Hepatocyte (in vitro differentiated cells): ENCODE measurements around the gene SOX18. TPM values are rescaled to one million over a fixed set of nuclear protein-coding genes. Genes with fewer than 3 reads are reported as not detected.

ENCODE experiments used
- DNase-seq: peaks from one replicate; pipeline ENCODE4 v3.0.0-alpha.2; 2016; ENCODE audit warnings: low spot score
- H2AFZ ChIP-seq: fragments of 200-600 bp; sonication (generic); 2 replicates; pipeline ENCODE4 v1.6.0; 2016; ENCODE audit warnings: antibody characterized with exemption, mild to moderate bottlenecking
- H3K27ac ChIP-seq: fragments of 200-600 bp; sonication (generic); 2 replicates; pipeline ENCODE4 v1.5.1; 2016; ENCODE audit warnings: mild to moderate bottlenecking
- H3K27me3 ChIP-seq: fragments of 200-600 bp; sonication (generic); 2 replicates; pipeline ENCODE4 v1.6.1; 2016
- H3K36me3 ChIP-seq: fragments of 200-600 bp; sonication (generic); replicated peaks from 2 replicates; pipeline ENCODE4 v1.5.1; 2016; ENCODE audit warnings: low read depth; ENCODE audit not compliant: insufficient read depth
- H3K4me1 ChIP-seq: fragments of 200-600 bp; sonication (generic); 2 replicates; pipeline ENCODE4 v1.5.1; 2016; ENCODE audit warnings: mild to moderate bottlenecking, moderate library complexity; ENCODE audit not compliant: insufficient read depth
- H3K4me2 ChIP-seq: fragments of 200-600 bp; sonication (generic); 2 replicates; pipeline ENCODE4 v1.6.0; 2016
- H3K4me3 ChIP-seq: fragments of 200-600 bp; sonication (generic); 2 replicates; pipeline ENCODE4 v1.5.1; 2016; ENCODE audit warnings: mild to moderate bottlenecking
- H3K79me2 ChIP-seq: fragments of 200-600 bp; sonication (generic); 2 replicates; pipeline ENCODE4 v1.6.0; 2017; ENCODE audit warnings: mild to moderate bottlenecking
- H3K9me2 ChIP-seq: fragments of 200-600 bp; sonication (generic); replicated peaks from 2 replicates; pipeline ENCODE4 v1.6.0; 2017; ENCODE audit warnings: mild to moderate bottlenecking; ENCODE audit not compliant: insufficient read depth
- H3K9me3 ChIP-seq: fragments of 200-600 bp; sonication (generic); 2 replicates; pipeline ENCODE4 v1.5.1; 2016; ENCODE audit warnings: low read depth, mild to moderate bottlenecking
- H4K20me1 ChIP-seq: fragments of 200-600 bp; sonication (generic); 2 replicates; pipeline ENCODE4 v1.6.0; 2016; ENCODE audit warnings: mild to moderate bottlenecking; ENCODE audit not compliant: insufficient read depth, poor library complexity, severe bottlenecking
- EZH2 ChIP-seq: fragments of 200-600 bp; sonication (generic); IDR thresholded peaks from 2 replicates; pipeline ENCODE4 v1.6.1; 2016; ENCODE audit warnings: antibody characterized with exemption, mild to moderate bottlenecking, borderline replicate concordance
- EZH2phosphoT487 ChIP-seq: fragments of 200-600 bp; sonication (generic); IDR thresholded peaks from one replicate; pipeline ENCODE4 v1.6.1; 2018; ENCODE audit warnings: antibody characterized with exemption, mild to moderate bottlenecking, low read depth, moderate library complexity; ENCODE audit not compliant: unreplicated experiment, severe bottlenecking
- WGBS: methylation state at CpG from one replicate; pipeline ENCODE4 v1.1.6; 2016; ENCODE audit warnings: low lambda C conversion rate; ENCODE audit errors: missing lambda C conversion rate; 5-methylcytosine and 5-hydroxymethylcytosine counted together
- polyA plus RNA-seq: library from polyadenylated mRNA; unstranded; fragments of >200 nt; fragmentation: Nextera tagmentation; extraction: Ambion mirVana; gene quantifications from 2 replicates; pipeline ENCODE4 v1.2.1, GENCODE V29; 2016
- total RNA-seq: library from RNA; depleted of rRNA; stranded (reverse); fragments of >200 nt; gene quantifications from 2 replicates; pipeline ENCODE4 v1.2.3, GENCODE V29; 2014
- TF ChIP-seq, protein P1 (sequence below): fragments of 200-600 bp; sonication (generic); IDR thresholded peaks from 2 replicates; pipeline ENCODE4 v1.5.1; 2016; ENCODE audit warnings: antibody characterized with exemption, mild to moderate bottlenecking; ENCODE audit not compliant: poor library complexity

SOX18 gene
- total and polyA plus RNA-seq, 2 experiments from 2014 or later, result 2.0 TPM; not detected in 1

DNA sequence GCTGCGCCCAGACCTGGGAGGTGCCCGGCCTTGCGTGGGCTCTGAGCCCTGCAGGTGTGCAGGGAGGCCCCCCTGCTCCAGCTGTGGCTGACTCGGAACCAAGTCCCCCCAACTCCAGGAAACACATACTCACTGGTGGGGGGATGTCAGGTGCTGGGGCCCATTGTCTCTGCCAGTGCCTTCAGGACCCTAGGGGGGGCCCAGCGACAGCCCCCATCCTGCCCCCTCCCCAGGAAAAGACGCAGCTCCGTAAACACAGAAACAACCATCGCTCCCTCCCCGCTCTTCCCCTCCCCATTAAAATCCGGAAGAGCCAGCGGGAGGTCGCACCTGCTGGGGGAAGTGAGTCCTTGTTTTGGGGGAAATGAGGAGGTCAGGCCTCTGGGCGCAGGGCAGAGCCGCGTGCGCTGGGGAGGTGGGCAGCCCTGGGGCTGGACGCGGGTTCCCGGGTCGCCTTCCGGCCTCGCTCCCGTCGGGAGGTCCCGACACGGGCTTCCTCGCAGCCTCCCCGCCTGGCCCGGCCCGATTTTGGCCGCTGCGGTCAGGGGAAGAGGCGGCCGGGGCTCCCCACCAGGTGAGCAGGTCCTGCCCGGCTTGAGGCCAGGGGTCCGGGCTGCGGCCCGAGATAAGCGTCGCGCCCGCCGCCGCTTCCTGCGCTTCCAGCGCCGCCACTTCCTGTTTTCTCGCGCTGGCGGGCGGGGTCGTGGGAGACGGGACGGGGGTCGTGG, 7.2 kb downstream of the SOX18 start:
- no peaks in the 10 kb centered on the region for H3K79me2 ChIP-seq
- DNase-seq, result no peak
- no peaks in the 10 kb centered on the region for H3K9me3 ChIP-seq
- peak overlapping the region; percentile 89 for H2AFZ ChIP-seq
- WGBS, result 13% methylated on average over 26 of the region's 55 CpGs
- no peaks in the 10 kb centered on the region for H3K36me3 ChIP-seq
- H4K20me1 ChIP-seq, result no peaks in the 10 kb centered on the region
- H3K4me2 ChIP-seq, result peak overlapping the region; percentile 96
- no peaks in the 10 kb centered on the region for H3K9me2 ChIP-seq
- no peak overlapping the region for H3K27ac ChIP-seq
- peaks cover 31% of the 10 kb centered on the region for H3K4me1 ChIP-seq
- peaks cover 53% of the 10 kb centered on the region for H3K27me3 ChIP-seq
- peak overlapping the region; percentile 33 for H3K4me3 ChIP-seq
- TF ChIP-seq EZH2phosphoT487, result peak; percentile 89
- TF ChIP-seq, protein P1, sequence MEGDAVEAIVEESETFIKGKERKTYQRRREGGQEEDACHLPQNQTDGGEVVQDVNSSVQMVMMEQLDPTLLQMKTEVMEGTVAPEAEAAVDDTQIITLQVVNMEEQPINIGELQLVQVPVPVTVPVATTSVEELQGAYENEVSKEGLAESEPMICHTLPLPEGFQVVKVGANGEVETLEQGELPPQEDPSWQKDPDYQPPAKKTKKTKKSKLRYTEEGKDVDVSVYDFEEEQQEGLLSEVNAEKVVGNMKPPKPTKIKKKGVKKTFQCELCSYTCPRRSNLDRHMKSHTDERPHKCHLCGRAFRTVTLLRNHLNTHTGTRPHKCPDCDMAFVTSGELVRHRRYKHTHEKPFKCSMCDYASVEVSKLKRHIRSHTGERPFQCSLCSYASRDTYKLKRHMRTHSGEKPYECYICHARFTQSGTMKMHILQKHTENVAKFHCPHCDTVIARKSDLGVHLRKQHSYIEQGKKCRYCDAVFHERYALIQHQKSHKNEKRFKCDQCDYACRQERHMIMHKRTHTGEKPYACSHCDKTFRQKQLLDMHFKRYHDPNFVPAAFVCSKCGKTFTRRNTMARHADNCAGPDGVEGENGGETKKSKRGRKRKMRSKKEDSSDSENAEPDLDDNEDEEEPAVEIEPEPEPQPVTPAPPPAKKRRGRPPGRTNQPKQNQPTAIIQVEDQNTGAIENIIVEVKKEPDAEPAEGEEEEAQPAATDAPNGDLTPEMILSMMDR, result no peak
- peak; percentile 92 for TF ChIP-seq EZH2

DNA sequence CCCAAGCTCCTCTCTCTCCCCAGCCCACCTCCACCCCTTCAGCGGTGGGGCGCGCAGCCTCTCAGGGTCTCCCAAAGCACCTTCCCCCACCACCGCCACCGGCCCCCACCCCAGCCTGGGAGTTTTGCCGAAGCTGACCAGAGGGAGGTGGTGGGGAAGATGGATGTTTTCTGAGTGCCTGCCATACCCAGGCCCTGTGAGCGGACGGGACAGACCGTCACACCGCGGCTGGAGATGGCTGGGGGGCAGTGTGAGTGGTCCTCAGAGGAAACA, 7.7 kb downstream of the SOX18 start:
- no peak overlapping the region for H3K4me3 ChIP-seq
- H3K9me2 ChIP-seq, result no peaks in the 10 kb centered on the region
- H3K27me3 ChIP-seq, result peaks cover 53% of the 10 kb centered on the region
- H3K9me3 ChIP-seq, result no peaks in the 10 kb centered on the region
- peak overlapping the region; percentile 89 for H2AFZ ChIP-seq
- H3K4me1 ChIP-seq, result peaks cover 31% of the 10 kb centered on the region
- H3K79me2 ChIP-seq, result no peaks in the 10 kb centered on the region
- DNase-seq, result no peak
- no peaks in the 10 kb centered on the region for H4K20me1 ChIP-seq
- TF ChIP-seq, protein P1, result no peak
- TF ChIP-seq EZH2phosphoT487 (no peak), EZH2 (no peak)
- WGBS, result 50% methylated on average over 10 of the region's 11 CpGs
- H3K27ac ChIP-seq, result no peak overlapping the region
- no peaks in the 10 kb centered on the region for H3K36me3 ChIP-seq
- H3K4me2 ChIP-seq, result peak overlapping the region; percentile 96

DNA sequence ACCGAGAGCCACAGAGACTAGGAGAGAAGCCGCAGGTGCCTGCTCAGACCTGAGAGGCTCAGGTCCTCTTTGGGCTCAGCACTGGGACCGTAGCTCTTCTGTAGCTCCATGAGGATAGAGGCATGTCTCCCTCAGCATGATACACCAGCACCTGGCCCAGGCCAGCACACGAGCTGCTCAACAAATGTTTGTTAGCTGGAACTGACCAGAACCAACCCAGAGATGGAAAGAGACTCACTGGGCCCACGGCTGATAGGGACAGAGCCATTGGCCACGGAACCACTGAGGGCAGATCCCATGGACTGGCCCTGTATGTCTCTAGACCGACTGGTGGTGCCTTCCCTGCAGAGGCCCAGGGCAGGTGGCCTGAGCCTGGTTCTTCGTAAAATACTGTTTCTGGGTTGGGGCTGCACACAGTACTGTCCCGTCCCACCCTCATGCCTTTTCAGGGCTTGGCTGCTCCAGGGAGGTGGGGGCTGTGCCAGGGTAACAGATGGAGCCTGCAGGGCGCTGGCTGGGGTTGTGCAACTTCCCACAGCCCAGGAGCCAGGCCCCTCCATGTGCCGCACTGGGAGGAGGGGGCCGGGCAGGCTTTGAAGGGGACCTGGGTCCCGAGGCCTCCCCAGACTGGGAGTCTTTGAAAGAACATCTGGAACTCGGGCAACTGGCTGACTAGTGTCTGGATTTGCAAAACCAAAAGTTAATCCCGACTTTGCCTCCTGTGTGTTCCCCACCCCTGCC, 8.2 kb downstream of the SOX18 start:
- Histone ChIP-seq H3K4me3 (no peak overlapping the region), H3K27me3 (peaks cover 55% of the 10 kb centered on the region), H2AFZ (no peak overlapping the region), H4K20me1 (no peaks in the 10 kb centered on the region), H3K4me1 (peaks cover 31% of the 10 kb centered on the region), H3K4me2 (peak overlapping the region; percentile 96), H3K27ac (no peak overlapping the region), H3K9me2 (no peaks in the 10 kb centered on the region), H3K36me3 (no peaks in the 10 kb centered on the region), H3K79me2 (no peaks in the 10 kb centered on the region), H3K9me3 (no peaks in the 10 kb centered on the region)
- DNase-seq, result no peak
- WGBS, result 73% methylated on average over 15 of the region's 15 CpGs
- TF ChIP-seq, protein P1, result no peak
- TF ChIP-seq EZH2, result no peak
